Activated CD4-positive, alpha-beta T cell treated with anti-CD3 and anti-CD28 coated beads, Interleukin-2, amount 50 U/mL, for 24 hours (primary cell): ENCODE results near the gene LDAH.

Experiments
- DNase-seq, 2 donors: peaks; one replicate each; pipeline ENCODE4 v3.0.0-alpha.2; 2020; ENCODE audit warnings: low read depth in 1 of 2, low spot score in 1 of 2

LDAH gene

GRCh38 chr2:20669562-20670314, 153.2 kb downstream of the LDAH start:
- DNase-seq = no peak

GRCh38 chr2:20668871-20669475, 153.9 kb downstream of the LDAH start:
- DNase-seq = no peak

GRCh38 chr2:20668451-20668850, 154.4 kb downstream of the LDAH start:
- DNase-seq = no peak

- DNase-seq = no peak
Measured at GRCh38 chr2:20667531-20668401, 155.1 kb downstream of the LDAH start.

- no peak for DNase-seq
Measured at GRCh38 chr2:20667151-20667530, 155.8 kb downstream of the LDAH start.

- no peak for DNase-seq
Measured at GRCh38 chr2:20666304-20667150, 156.4 kb downstream of the LDAH start, which contains the start of gene GDF7. Gene GDF7 (plus strand): TSS chr2:20667144. CDS start chr2:20667240, 96 bp downstream.

GRCh38 chr2:20666005-20666303, 156.9 kb downstream of the LDAH start:
- no peak for DNase-seq

- no peak for DNase-seq
Measured at GRCh38 chr2:20665243-20666004, 157.5 kb downstream of the LDAH start.

GRCh38 chr2:20664431-20665242, 158.3 kb downstream of the LDAH start:
- no peak for DNase-seq

- no peak for DNase-seq
Measured at GRCh38 chr2:20664071-20664390, 158.9 kb downstream of the LDAH start.

GRCh38 chr2:20663196-20664070, 159.5 kb downstream of the LDAH start:
- no peak for DNase-seq

- no peak for DNase-seq
Measured at GRCh38 chr2:20662308-20662937, 160.5 kb downstream of the LDAH start.

- peak; percentile 44 to 60 for DNase-seq
Measured at GRCh38 chr2:20661421-20662307, 161.2 kb downstream of the LDAH start.

GRCh38 chr2:20660506-20661420, 162.1 kb downstream of the LDAH start:
- no peak for DNase-seq

- DNase-seq = no peak
Measured at GRCh38 chr2:20657522-20658235, 165.2 kb downstream of the LDAH start.

GRCh38 chr2:20656561-20656960, 166.3 kb downstream of the LDAH start:
- no peak for DNase-seq
